GM18505 (cell line): ENCODE results near the gene ADCY5.

ENCODE experiments used
- ATAC-seq: cut with Tn5 transposase; IDR thresholded peaks from one replicate; pipeline ENCODE4 v1.9.1; 2021; ENCODE audit not compliant: unreplicated experiment
- POLR2A ChIP-seq: IDR thresholded peaks from 4 replicates; pipeline ENCODE4 v1.6.1; 2011; ENCODE audit warnings: borderline replicate concordance; ENCODE audit not compliant: insufficient read depth, insufficient read length; ENCODE audit errors: extremely low read depth

The ADCY5 gene

DNA sequence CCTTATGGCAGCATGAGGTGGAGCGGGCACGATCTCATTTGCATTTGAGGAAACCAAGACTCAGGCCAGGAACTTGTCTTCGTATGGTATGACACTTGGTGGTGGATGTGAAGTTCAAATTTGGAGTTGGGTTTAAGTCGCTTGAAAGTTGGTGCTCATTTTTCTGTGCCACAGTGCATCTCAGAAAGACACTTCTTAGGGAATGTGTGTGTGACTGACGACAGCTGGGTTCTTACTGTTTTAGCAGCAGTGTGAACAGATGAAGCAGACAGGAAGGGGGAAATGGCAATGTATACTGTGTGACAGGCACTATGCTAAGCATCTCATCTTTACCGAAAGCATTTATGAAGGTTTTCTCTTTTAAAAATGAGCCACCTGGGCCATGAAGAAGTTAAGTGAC, 171.8 kb downstream of the ADCY5 start:
- ATAC-seq = no peak
- TF ChIP-seq POLR2A = no peak

- no peak for ATAC-seq
- no peak for TF ChIP-seq POLR2A
These were observed 172.4 kb downstream of the ADCY5 start for GRCh38 chr3:123276346-123277006.

- ATAC-seq = no peak
- no peak for TF ChIP-seq POLR2A
These were observed 173.2 kb downstream of the ADCY5 start for GRCh38 chr3:123275691-123276090.

GRCh38 chr3:123272547-123272946, 176.3 kb downstream of the ADCY5 start:
- no peak for ATAC-seq
- TF ChIP-seq POLR2A = no peak

DNA sequence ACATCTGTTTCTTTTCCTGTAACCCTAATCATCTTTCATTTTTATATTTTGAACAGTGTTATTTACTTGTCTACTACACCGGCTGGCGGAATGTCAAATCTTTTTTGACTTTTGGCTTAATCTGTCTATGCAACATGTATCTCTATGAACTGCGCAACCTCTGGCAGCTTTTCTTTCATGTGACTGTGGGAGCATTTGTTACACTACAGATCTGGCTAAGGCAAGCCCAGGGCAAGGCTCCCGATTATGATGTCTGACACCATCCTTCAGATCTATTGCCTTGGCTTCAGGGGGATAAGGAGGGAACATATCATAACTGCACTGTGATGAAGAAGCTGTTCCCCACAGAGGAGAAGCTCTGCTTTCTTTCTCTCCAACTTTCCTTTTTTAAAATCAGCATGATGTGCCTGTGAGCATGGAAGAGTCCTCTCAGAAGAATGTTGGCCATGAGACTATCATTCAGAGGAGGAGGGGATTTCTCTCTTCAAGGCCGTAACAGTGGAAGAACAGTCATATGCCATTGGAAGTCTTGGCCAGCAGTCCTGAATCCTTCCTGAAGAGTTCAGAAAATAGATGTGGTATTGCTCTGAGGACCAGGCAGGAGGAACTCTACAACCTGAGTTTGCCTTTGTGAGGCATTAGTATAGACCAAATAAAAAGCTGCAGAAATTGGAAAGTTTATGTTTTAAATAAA, 177.3 kb downstream of the ADCY5 start:
- ATAC-seq = no peak
- no peak for TF ChIP-seq POLR2A

- no peak for ATAC-seq
- TF ChIP-seq POLR2A = no peak
These were observed 178.1 kb downstream of the ADCY5 start for GRCh38 chr3:123270818-123271217.

DNA sequence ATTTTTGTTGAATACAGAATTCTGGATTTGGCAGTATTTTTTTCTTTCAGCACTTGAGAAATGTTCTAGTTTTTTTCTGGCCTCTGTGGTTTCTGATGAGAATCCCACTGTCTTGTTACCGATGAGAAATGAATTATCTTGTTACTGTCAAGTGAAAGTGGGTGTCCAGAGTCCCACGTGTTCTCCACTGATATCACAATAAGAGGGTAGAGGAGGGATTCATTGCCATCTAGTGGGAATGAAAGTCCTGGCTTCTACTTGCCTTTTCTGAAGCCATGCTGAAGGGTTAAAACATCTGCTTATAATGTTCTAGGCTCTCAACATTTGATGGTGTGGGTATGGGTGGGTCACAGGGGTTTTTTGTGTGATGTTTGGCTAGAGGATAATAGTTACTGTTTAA, 181.1 kb downstream of the ADCY5 start:
- ATAC-seq = no peak
- TF ChIP-seq POLR2A = no peak

GRCh38 chr3:123263941-123264340, 184.9 kb downstream of the ADCY5 start:
- no peak for ATAC-seq
- no peak for TF ChIP-seq POLR2A

DNA sequence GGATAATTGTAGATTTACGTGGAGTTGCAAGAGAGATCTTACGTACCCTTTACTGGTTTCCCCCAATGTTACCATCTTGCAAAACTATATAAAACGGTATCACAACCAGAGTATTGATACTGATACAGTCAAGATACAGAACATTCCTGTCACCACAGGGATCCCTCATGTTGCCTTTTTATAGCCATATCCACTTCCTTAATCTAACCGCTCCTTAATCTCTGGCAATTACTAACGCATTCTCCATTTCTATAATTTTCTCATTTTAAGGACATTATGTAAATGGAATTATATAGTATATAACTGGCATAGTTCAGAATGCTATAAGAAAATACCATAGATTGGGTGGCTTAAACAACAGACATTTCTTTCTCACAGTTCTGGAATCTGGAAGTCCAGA, 186.0 kb downstream of the ADCY5 start:
- ATAC-seq = no peak
- no peak for TF ChIP-seq POLR2A

DNA sequence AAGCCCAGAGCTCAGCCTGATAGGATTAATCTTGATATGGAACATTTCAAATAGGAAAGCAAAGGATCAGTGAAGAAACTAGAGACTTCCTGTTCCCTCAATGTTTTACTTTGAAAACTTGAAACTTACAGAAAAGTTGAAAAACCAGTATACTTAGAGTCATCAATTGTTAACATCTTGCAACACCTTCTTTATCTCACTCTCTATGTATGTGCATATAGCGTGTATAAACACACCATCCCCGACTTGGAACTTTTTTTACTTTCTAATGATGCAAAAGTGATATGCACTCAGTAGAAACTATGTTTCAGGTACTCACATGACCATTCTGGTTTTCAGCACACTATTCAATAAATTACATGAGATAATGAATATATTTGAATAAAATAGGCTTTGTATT, 186.7 kb downstream of the ADCY5 start:
- no peak for TF ChIP-seq POLR2A
- ATAC-seq = no peak

DNA sequence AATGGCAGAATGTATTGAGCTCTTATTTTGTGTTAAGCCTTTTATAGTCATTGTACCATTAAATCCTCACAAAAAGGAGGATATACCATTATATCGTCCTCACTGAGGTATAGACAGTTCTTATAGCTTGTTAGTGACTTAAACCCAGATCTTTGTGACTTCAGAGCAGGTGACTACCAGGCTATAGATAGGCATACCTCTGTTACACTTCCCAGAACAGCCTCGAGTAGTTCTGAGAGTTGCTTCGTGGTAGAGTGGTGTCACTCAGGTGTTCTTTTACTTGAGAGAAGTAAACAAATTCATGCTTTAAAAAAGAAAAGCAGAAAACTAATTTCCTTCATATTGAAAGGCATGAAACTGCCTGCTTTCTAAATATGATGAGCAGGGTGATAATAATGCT, 187.2 kb downstream of the ADCY5 start:
- ATAC-seq = no peak

GRCh38 chr3:123258811-123259420, 190.0 kb downstream of the ADCY5 start:
- TF ChIP-seq POLR2A = no peak
- no peak for ATAC-seq

More for the DNA sequence above, 187.2 kb downstream of the ADCY5 start:
- TF ChIP-seq POLR2A = no peak

GRCh38 chr3:123258359-123258758, 190.5 kb downstream of the ADCY5 start:
- TF ChIP-seq POLR2A = no peak
- no peak for ATAC-seq

DNA sequence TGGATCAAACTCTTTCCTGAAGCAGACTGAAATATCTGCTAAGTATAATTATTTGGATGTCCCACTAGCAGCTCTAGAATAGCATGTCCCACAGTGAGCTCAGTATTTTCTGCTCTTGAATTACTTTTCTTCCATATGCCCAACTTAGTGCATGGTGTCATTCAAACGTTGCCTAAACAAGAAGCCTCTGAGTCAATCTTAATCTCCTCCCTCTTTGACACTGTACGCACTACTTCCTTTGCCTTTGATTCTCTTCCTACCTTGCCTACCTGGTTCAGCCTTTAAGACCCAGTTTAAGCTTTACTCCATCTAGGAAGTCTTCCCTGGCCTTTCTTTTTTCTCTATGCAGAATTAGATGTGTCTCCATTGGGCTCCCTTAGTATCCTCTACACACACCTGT, 192.6 kb downstream of the ADCY5 start:
- ATAC-seq = no peak
- no peak for TF ChIP-seq POLR2A
